Measurements from ENCODE around the gene SLCO3A1. TPM values are rescaled to one million over a fixed set of nuclear protein-coding genes. Genes with fewer than 3 reads are reported as not detected.

The SLCO3A1 gene
- total RNA-seq, 2 donors from 2014 or later = 21.4 to 27.3 TPM

- Histone ChIP-seq H3K36me3 (no peaks in the 10 kb centered on the region), H3K4me3 (no peak overlapping the region), H3K27ac (no peak overlapping the region), H3K27me3 (no peaks in the 10 kb centered on the region), H3K9me3 (no peaks in the 10 kb centered on the region), H3K4me1 (no peaks in the 10 kb centered on the region)
- TF ChIP-seq CTCF (IDR thresholded peaks at IDR 0.05) = no peak
- no peak for DNase-seq (ENCODE audit: low spot score)
Observed at GRCh38 chr15:92187975-92188374, 334.5 kb downstream of the SLCO3A1 start.

GRCh38 chr15:92189166-92189565 lies 335.7 kb downstream of the SLCO3A1 start:
- H3K27ac ChIP-seq = no peak overlapping the region
- H3K4me1 ChIP-seq = no peaks in the 10 kb centered on the region
- TF ChIP-seq CTCF (IDR thresholded peaks at IDR 0.05) = no peak
- H3K27me3 ChIP-seq = no peaks in the 10 kb centered on the region
- no peaks in the 10 kb centered on the region for H3K36me3 ChIP-seq
- H3K9me3 ChIP-seq = no peaks in the 10 kb centered on the region
- H3K4me3 ChIP-seq = no peak overlapping the region
- no peak for DNase-seq (ENCODE audit: low spot score)

- no peak for TF ChIP-seq CTCF (IDR thresholded peaks at IDR 0.05)
Observed at GRCh38 chr15:92195241-92195640, 341.7 kb downstream of the SLCO3A1 start.

GRCh38 chr15:92196342-92196741 lies 342.8 kb downstream of the SLCO3A1 start:
- H3K4me1 ChIP-seq = no peaks in the 10 kb centered on the region
- no peak overlapping the region for H3K4me3 ChIP-seq
- H3K36me3 ChIP-seq = no peaks in the 10 kb centered on the region
- H3K27me3 ChIP-seq = no peaks in the 10 kb centered on the region
- H3K27ac ChIP-seq = no peak overlapping the region
- no peak for TF ChIP-seq CTCF (IDR thresholded peaks at IDR 0.05)
- H3K9me3 ChIP-seq = no peaks in the 10 kb centered on the region
- DNase-seq (ENCODE audit: low spot score) = no peak

More at GRCh38 chr15:92195241-92195640, 341.7 kb downstream of the SLCO3A1 start:
- H3K4me3 ChIP-seq = no peak overlapping the region
- H3K27ac ChIP-seq = no peak overlapping the region
- no peaks in the 10 kb centered on the region for H3K36me3 ChIP-seq
- DNase-seq (ENCODE audit: low spot score) = no peak
- no peaks in the 10 kb centered on the region for H3K4me1 ChIP-seq
- H3K27me3 ChIP-seq = no peaks in the 10 kb centered on the region
- H3K9me3 ChIP-seq = no peaks in the 10 kb centered on the region

GRCh38 chr15:92197746-92198145 lies 344.2 kb downstream of the SLCO3A1 start:
- TF ChIP-seq CTCF (IDR thresholded peaks at IDR 0.05) = no peak
- no peak overlapping the region for H3K27ac ChIP-seq
- H3K9me3 ChIP-seq = no peaks in the 10 kb centered on the region
- no peak for DNase-seq (ENCODE audit: low spot score)
- no peaks in the 10 kb centered on the region for H3K4me1 ChIP-seq
- H3K36me3 ChIP-seq = no peaks in the 10 kb centered on the region
- no peaks in the 10 kb centered on the region for H3K27me3 ChIP-seq
- no peak overlapping the region for H3K4me3 ChIP-seq

GRCh38 chr15:92200891-92201290 lies 347.4 kb downstream of the SLCO3A1 start:
- no peak for DNase-seq (ENCODE audit: low spot score)
- Histone ChIP-seq H3K36me3 (no peaks in the 10 kb centered on the region), H3K4me3 (no peak overlapping the region), H3K27me3 (no peaks in the 10 kb centered on the region), H3K27ac (no peak overlapping the region), H3K9me3 (no peaks in the 10 kb centered on the region), H3K4me1 (no peaks in the 10 kb centered on the region)
- no peak for TF ChIP-seq CTCF (IDR thresholded peaks at IDR 0.05)
